Measurements from ENCODE around the gene SLC15A1. TPM values are rescaled to one million over a fixed set of nuclear protein-coding genes. Genes with fewer than 3 reads are reported as not detected.
A peak's percentile ranks its signal among the peaks of the same experiment; 100 is the strongest.

SLC15A1 gene
- polyA plus RNA-seq, 1 experiment: not detected

GRCh38 chr13:98797456-98797855 lies 45.0 kb upstream of the SLC15A1 start:
- Histone ChIP-seq H3K9me3 (ENCODE audit: control insufficient read depth, insufficient read depth, low read length) (no peaks in the 10 kb centered on the region), H3K27ac (ENCODE audit: low read depth, low read length) (peak overlapping the region; percentile 31), H3K27me3 (ENCODE audit: control insufficient read depth, insufficient read depth, low read length) (no peaks in the 10 kb centered on the region), H3K4me3 (ENCODE audit: low read depth, low read length) (no peak overlapping the region)
- no peak for TF ChIP-seq CTCF (IDR thresholded peaks at IDR 0.05; ENCODE audit: low read depth, low read length)
- POLR2A ChIA-PET: no interaction called here
- DNase-seq (ENCODE audit: low read depth, low spot score): no peak
- CTCF ChIA-PET: no interaction called here

- Histone ChIP-seq H3K4me3 (ENCODE audit: low read depth, low read length) (no peak overlapping the region), H3K9me3 (ENCODE audit: control insufficient read depth, insufficient read depth, low read length) (no peaks in the 10 kb centered on the region), H3K27ac (ENCODE audit: low read depth, low read length) (no peak overlapping the region), H3K27me3 (ENCODE audit: control insufficient read depth, insufficient read depth, low read length) (no peaks in the 10 kb centered on the region)
- no peak for DNase-seq (ENCODE audit: low read depth, low spot score)
- TF ChIP-seq CTCF (IDR thresholded peaks at IDR 0.05; ENCODE audit: low read depth, low read length): no peak
- ChIA-PET CTCF (no interaction called here), POLR2A (no interaction called here)
These were observed 44.3 kb upstream of the SLC15A1 start for GRCh38 chr13:98796798-98797197.

GRCh38 chr13:98796191-98796590 lies 43.7 kb upstream of the SLC15A1 start:
- no peak overlapping the region for H3K27ac ChIP-seq (ENCODE audit: low read depth, low read length)
- no peak for DNase-seq (ENCODE audit: low read depth, low spot score)
- H3K9me3 ChIP-seq (ENCODE audit: control insufficient read depth, insufficient read depth, low read length): no peaks in the 10 kb centered on the region
- no peaks in the 10 kb centered on the region for H3K27me3 ChIP-seq (ENCODE audit: control insufficient read depth, insufficient read depth, low read length)
- POLR2A ChIA-PET: no interaction called here
- no peak overlapping the region for H3K4me3 ChIP-seq (ENCODE audit: low read depth, low read length)
- TF ChIP-seq CTCF (IDR thresholded peaks at IDR 0.05; ENCODE audit: low read depth, low read length): no peak
- CTCF ChIA-PET: no interaction called here

GRCh38 chr13:98795220-98795619 lies 42.7 kb upstream of the SLC15A1 start:
- TF ChIP-seq CTCF (IDR thresholded peaks at IDR 0.05; ENCODE audit: low read depth, low read length): no peak
- CTCF ChIA-PET: no interaction called here

GRCh38 chr13:98794498-98794897 lies 42.0 kb upstream of the SLC15A1 start:
- CTCF ChIA-PET: no interaction called here
- DNase-seq (ENCODE audit: low read depth, low spot score): no peak
- POLR2A ChIA-PET: no interaction called here
- H3K4me3 ChIP-seq (ENCODE audit: low read depth, low read length): no peak overlapping the region
- no peak for TF ChIP-seq CTCF (IDR thresholded peaks at IDR 0.05; ENCODE audit: low read depth, low read length)
- H3K9me3 ChIP-seq (ENCODE audit: control insufficient read depth, insufficient read depth, low read length): no peaks in the 10 kb centered on the region
- H3K27ac ChIP-seq (ENCODE audit: low read depth, low read length): no peak overlapping the region
- no peaks in the 10 kb centered on the region for H3K27me3 ChIP-seq (ENCODE audit: control insufficient read depth, insufficient read depth, low read length)

More at GRCh38 chr13:98795220-98795619, 42.7 kb upstream of the SLC15A1 start:
- DNase-seq (ENCODE audit: low read depth, low spot score): no peak
- POLR2A ChIA-PET: no interaction called here
- H3K27ac ChIP-seq (ENCODE audit: low read depth, low read length): no peak overlapping the region
- no peak overlapping the region for H3K4me3 ChIP-seq (ENCODE audit: low read depth, low read length)
- H3K27me3 ChIP-seq (ENCODE audit: control insufficient read depth, insufficient read depth, low read length): no peaks in the 10 kb centered on the region
- H3K9me3 ChIP-seq (ENCODE audit: control insufficient read depth, insufficient read depth, low read length): no peaks in the 10 kb centered on the region

Data from AG04450 (cell line).